GM19468 (cell line): ENCODE data around the gene DCLK3.
A peak's percentile ranks its signal among the peaks of the same experiment; 100 is the strongest.

Experiments
- ATAC-seq: cut with Tn5 transposase; IDR thresholded peaks from one replicate; pipeline ENCODE4 v1.9.1; 2021; ENCODE audit warnings: mild to moderate bottlenecking, moderate library complexity, moderate number of reproducible peaks; ENCODE audit not compliant: unreplicated experiment; ENCODE audit errors: extremely low read depth

Gene DCLK3

GRCh38 chr3:36763850-36764703 is at the start of gene DCLK3:
DCLK3 (minus strand) TSS chr3:36764553; CDS start chr3:36764263, 290 bp downstream.
- ATAC-seq = no peak

GRCh38 chr3:36813305-36813704 is 49.0 kb upstream of the DCLK3 start:
- no peak for ATAC-seq

GRCh38 chr3:36812240-36812639 is 47.9 kb upstream of the DCLK3 start:
- no peak for ATAC-seq

- ATAC-seq = no peak
Observed at GRCh38 chr3:36811768-36812167, 47.4 kb upstream of the DCLK3 start.

GRCh38 chr3:36804295-36805055 is 40.1 kb upstream of the DCLK3 start:
- no peak for ATAC-seq

GRCh38 chr3:36803091-36803791 is 38.9 kb upstream of the DCLK3 start:
- ATAC-seq = no peak

- no peak for ATAC-seq
Observed at GRCh38 chr3:36800533-36801116, 36.3 kb upstream of the DCLK3 start.

GRCh38 chr3:36796881-36797280 is 32.5 kb upstream of the DCLK3 start:
- ATAC-seq = no peak

- ATAC-seq = no peak
Observed at GRCh38 chr3:36796161-36796560, 31.8 kb upstream of the DCLK3 start.

GRCh38 chr3:36795622-36796021 is 31.3 kb upstream of the DCLK3 start:
- no peak for ATAC-seq

- no peak for ATAC-seq
Observed at GRCh38 chr3:36792342-36792741, 28.0 kb upstream of the DCLK3 start.

GRCh38 chr3:36790765-36791164 is 26.4 kb upstream of the DCLK3 start:
- ATAC-seq = no peak

GRCh38 chr3:36786921-36787890 is 22.9 kb upstream of the DCLK3 start:
- no peak for ATAC-seq

GRCh38 chr3:36784138-36784635 is 19.8 kb upstream of the DCLK3 start:
- ATAC-seq = no peak

GRCh38 chr3:36777424-36778218 is 13.3 kb upstream of the DCLK3 start:
- peak; percentile 74 for ATAC-seq

GRCh38 chr3:36776436-36776835 is 12.1 kb upstream of the DCLK3 start:
- no peak for ATAC-seq

GRCh38 chr3:36774052-36774451 is 9.7 kb upstream of the DCLK3 start:
- no peak for ATAC-seq

GRCh38 chr3:36771931-36772330 is 7.6 kb upstream of the DCLK3 start:
- ATAC-seq = no peak
